H1 (cell line): Measurements from ENCODE around the gene RGCC. TPM values are rescaled to one million over a fixed set of nuclear protein-coding genes. Genes with fewer than 3 reads are reported as not detected.

Experiments
- CTCF ChIA-PET: fragments of 300-600 bp; sonication (Branson Sonifier 250); formaldehyde crosslinking; loops from one replicate; lab custom pipeline; 2021; ENCODE audit not compliant: partially characterized antibody; lab: Charles Lee
- POLR2A ChIA-PET: fragments of 300-600 bp; sonication (Branson Sonifier 250); formaldehyde crosslinking; loops from one replicate; lab custom pipeline; 2021; ENCODE audit warnings: inconsistent platforms; ENCODE audit not compliant: partially characterized antibody; lab: Charles Lee
- DNase-seq, 2 experiments: peaks; one replicate each; pipeline versions ENCODE4 v3.0.0 to v3.0.0-alpha.2; 2010 to 2022; ENCODE audit warnings: low spot score in 2 of 2, low read depth in 1 of 2, mixed read lengths in 1 of 2
- FAIRE-seq: peaks from 2 replicates; lab custom pipeline; 2011; peaks lifted over from hg19 to GRCh38; lab: Jason Lieb, UNC
- H2AFZ ChIP-seq: 2 replicates; pipeline ENCODE4 v1.8.1; 2012; ENCODE audit warnings: low read length, inconsistent platforms
- H2AK5ac ChIP-seq: 2 replicates; pipeline ENCODE4 v1.6.1; 2013; ENCODE audit warnings: low read depth, low read length
- H2BK120ac ChIP-seq: replicated peaks from 2 replicates; pipeline ENCODE3; 2013; ENCODE audit warnings: low read depth, low read length, inconsistent platforms
- H2BK12ac ChIP-seq: 2 replicates; pipeline ENCODE4 v1.6.1; 2013; ENCODE audit warnings: low read depth, low read length
- H2BK15ac ChIP-seq: 2 replicates; pipeline ENCODE4 v1.6.1; 2013; ENCODE audit warnings: low read length
- H2BK20ac ChIP-seq: 2 replicates; pipeline ENCODE4 v1.6.1; 2013; ENCODE audit warnings: low read length
- H2BK5ac ChIP-seq: 2 replicates; pipeline ENCODE4 v1.6.1; 2013; ENCODE audit warnings: low read depth, low read length
- H3K14ac ChIP-seq: 2 replicates; pipeline ENCODE4 v1.6.1; 2013; ENCODE audit warnings: inconsistent platforms; ENCODE audit not compliant: insufficient read length
- H3K18ac ChIP-seq: 2 replicates; pipeline ENCODE4 v1.6.1; 2013; ENCODE audit warnings: low read length; ENCODE audit errors: extremely low read depth
- H3K23ac ChIP-seq: 2 replicates; pipeline ENCODE4 v1.6.1; 2013; ENCODE audit warnings: inconsistent platforms; ENCODE audit not compliant: insufficient read length
- H3K23me2 ChIP-seq: 2 replicates; pipeline ENCODE4 v1.6.1; 2013; ENCODE audit warnings: low read depth, low read length
- H3K27ac ChIP-seq: 2 replicates; pipeline ENCODE4 v1.6.1; 2011; ENCODE audit warnings: low read depth, low read length, inconsistent platforms
- H3K27me3 ChIP-seq, 4 experiments: replicated peaks in 1 of 4; 1 replicate in 1 of 4; 2 replicates in 3 of 4; pipeline versions ENCODE4 v1.6.1 to v1.8.1; 2011 to 2013; ENCODE audit warnings: low read length in 3 of 4, mild to moderate bottlenecking in 3 of 4, inconsistent platforms in 2 of 4, mixed read lengths in 2 of 4, moderate library complexity in 1 of 4; ENCODE audit not compliant: control insufficient read depth in 3 of 4, insufficient read depth in 3 of 4; ENCODE audit errors: extremely low read depth in 1 of 4
- H3K36me3 ChIP-seq, 4 experiments: 2 replicates each; pipeline versions ENCODE4 v1.6.1 to v1.8.1; 2011 to 2013; ENCODE audit warnings: mild to moderate bottlenecking in 4 of 4, low read length in 3 of 4, moderate library complexity in 2 of 4, control low read depth in 1 of 4, inconsistent platforms in 1 of 4; ENCODE audit not compliant: insufficient read depth in 4 of 4, control insufficient read depth in 2 of 4
- H3K4ac ChIP-seq: replicated peaks from 2 replicates; pipeline ENCODE3; 2013; ENCODE audit warnings: low read length, low read depth, mixed read lengths, inconsistent platforms; ENCODE audit not compliant: insufficient read length
- H3K4me1 ChIP-seq, 4 experiments: replicated peaks in 1 of 4; 1 replicate in 1 of 4; 2 replicates in 3 of 4; pipeline versions ENCODE4 v1.6.1 to v1.8.1; 2011 to 2013; ENCODE audit warnings: low read length in 3 of 4, inconsistent platforms in 2 of 4, mixed read lengths in 1 of 4; ENCODE audit not compliant: insufficient read depth in 4 of 4, control insufficient read depth in 3 of 4
- H3K4me2 ChIP-seq, 2 experiments: 2 replicates each; pipeline versions ENCODE4 v1.6.1 to v1.8.1; 2011 to 2013; ENCODE audit warnings: low read depth in 2 of 2, low read length in 2 of 2, control low read depth in 1 of 2, inconsistent platforms in 1 of 2, mild to moderate bottlenecking in 1 of 2; ENCODE audit not compliant: insufficient read depth in 1 of 2
- H3K4me3 ChIP-seq, 4 experiments: fragments of 200-600, 300-600 bp in 1 of 4; sonication (generic), shearing (Covaris generic), sonication (Bioruptor Twin) in 1 of 4; 2 replicates each; pipeline versions ENCODE4 v1.5.1 to v1.8.1; 2011 to 2016; ENCODE audit warnings: low read length in 4 of 4, low read depth in 3 of 4, control low read depth in 2 of 4, inconsistent platforms in 2 of 4, mild to moderate bottlenecking in 2 of 4, mixed read lengths in 1 of 4, moderate library complexity in 1 of 4; ENCODE audit not compliant: insufficient read depth in 2 of 4; ENCODE audit errors: extremely low read depth in 1 of 4
- H3K56ac ChIP-seq: replicated peaks from 2 replicates; pipeline ENCODE3; 2013; ENCODE audit warnings: low read depth, mild to moderate bottlenecking, mixed read lengths, low read length, inconsistent platforms; ENCODE audit not compliant: insufficient read length
- H3K79me1 ChIP-seq: 2 replicates; pipeline ENCODE4 v1.6.1; 2013; ENCODE audit warnings: low read depth, low read length, control low read depth
- H3K79me2 ChIP-seq, 2 experiments: 2 replicates each; pipeline versions ENCODE4 v1.6.1 to v1.8.1; 2012 to 2013; ENCODE audit warnings: low read length in 2 of 2, mild to moderate bottlenecking in 2 of 2, inconsistent platforms in 1 of 2; ENCODE audit not compliant: insufficient read depth in 2 of 2, control insufficient read depth in 1 of 2
- H3K9ac ChIP-seq, 4 experiments: replicated peaks in 1 of 4; 1 replicate in 1 of 4; 2 replicates in 3 of 4; pipeline versions ENCODE4 v1.6.1 to v1.8.1; 2011 to 2013; ENCODE audit warnings: low read depth in 3 of 4, low read length in 3 of 4, control low read depth in 2 of 4, mild to moderate bottlenecking in 2 of 4, moderate library complexity in 2 of 4, inconsistent platforms in 1 of 4; ENCODE audit errors: extremely low read depth in 1 of 4
- H3K9me3 ChIP-seq, 2 experiments: 2 replicates each; pipeline versions ENCODE4 v1.6.1 to v1.8.1; 2012 to 2013; ENCODE audit warnings: mild to moderate bottlenecking in 2 of 2, moderate library complexity in 2 of 2, control low read depth in 1 of 2, inconsistent platforms in 1 of 2, low read depth in 1 of 2, low read length in 1 of 2, mixed read lengths in 1 of 2; ENCODE audit not compliant: insufficient read depth in 2 of 2
- H4K20me1 ChIP-seq, 2 experiments: replicated peaks in 1 of 2; 2 replicates each; pipeline versions ENCODE3 to v1.8.1; 2011 to 2013; ENCODE audit warnings: inconsistent platforms in 2 of 2, low read length in 2 of 2, mild to moderate bottlenecking in 1 of 2; ENCODE audit not compliant: insufficient read depth in 2 of 2, control insufficient read depth in 1 of 2
- H4K5ac ChIP-seq: 2 replicates; pipeline ENCODE4 v1.6.1; 2013; ENCODE audit warnings: low read length, low read depth, mixed read lengths, inconsistent platforms; ENCODE audit not compliant: insufficient read length
- H4K8ac ChIP-seq: 2 replicates; pipeline ENCODE4 v1.8.0; 2013; ENCODE audit warnings: mild to moderate bottlenecking, moderate library complexity, low read length, inconsistent platforms; ENCODE audit not compliant: insufficient read depth; ENCODE audit errors: extremely low read depth
- H4K91ac ChIP-seq: replicated peaks from 2 replicates; pipeline ENCODE3; 2013; ENCODE audit warnings: low read length, mixed read lengths, inconsistent platforms; ENCODE audit not compliant: insufficient read length
- ATF3 ChIP-seq: IDR thresholded peaks from 2 replicates; pipeline ENCODE4 v1.6.1; 2011; ENCODE audit warnings: low read depth, mild to moderate bottlenecking, low read length; ENCODE audit not compliant: insufficient read depth
- CHD2 ChIP-seq: IDR thresholded peaks from 2 replicates; pipeline ENCODE4 v1.6.1; 2012; ENCODE audit warnings: low read length, improper control_type of control experiment
- CREB1 ChIP-seq: IDR thresholded peaks from 2 replicates; pipeline ENCODE4 v1.6.1; 2012; ENCODE audit warnings: inconsistent platforms
- CTCF ChIP-seq, 3 experiments: IDR thresholded peaks; 1 replicate in 2 of 3; 2 replicates in 1 of 3; pipeline versions ENCODE4 v1.5.1 to v1.6.1; 2011; ENCODE audit warnings: low read length in 3 of 3, mild to moderate bottlenecking in 3 of 3, inconsistent platforms in 2 of 3, low read depth in 1 of 3, moderate library complexity in 1 of 3; ENCODE audit not compliant: insufficient read depth in 1 of 3; ENCODE audit errors: control extremely low read depth in 1 of 3
- EZH2 ChIP-seq: fragments of 200-600 bp; sonication (generic); IDR thresholded peaks from 2 replicates; pipeline ENCODE4 v1.7.1; 2012; ENCODE audit warnings: low read depth, mild to moderate bottlenecking, moderate library complexity, low read length, inconsistent platforms; ENCODE audit not compliant: severe bottlenecking
- HDAC6 ChIP-seq: IDR thresholded peaks from one replicate; pipeline ENCODE4 v1.7.1; 2012; ENCODE audit warnings: low read depth, mild to moderate bottlenecking, inconsistent platforms, low read length, moderate library complexity
- KDM1A ChIP-seq: fragments of 200-600, 300-600 bp; sonication (generic); IDR thresholded peaks from 2 replicates; pipeline ENCODE4 v1.7.1; 2016; ENCODE audit warnings: mild to moderate bottlenecking, low read length, borderline replicate concordance
- POU5F1 ChIP-seq: IDR thresholded peaks from 2 replicates; pipeline ENCODE4 v1.6.1; 2011; ENCODE audit warnings: low read depth, mild to moderate bottlenecking, low read length, moderate library complexity
- SP1 ChIP-seq: IDR thresholded peaks from 2 replicates; pipeline ENCODE4 v1.6.1; 2011; ENCODE audit warnings: low read depth, low read length
- SP2 ChIP-seq: IDR thresholded peaks from 2 replicates; pipeline ENCODE4 v1.6.1; 2012; ENCODE audit warnings: mild to moderate bottlenecking, low read length, inconsistent platforms
- SP4 ChIP-seq: IDR thresholded peaks from 2 replicates; pipeline ENCODE4 v1.6.1; 2012; ENCODE audit warnings: low read length, inconsistent platforms
- SRF ChIP-seq: IDR thresholded peaks from 2 replicates; pipeline ENCODE4 v1.6.1; 2011; ENCODE audit warnings: mild to moderate bottlenecking, low read depth, low read length, moderate library complexity
- TAF7 ChIP-seq: optimal IDR thresholded peaks from 2 replicates; pipeline ENCODE3; 2011; ENCODE audit warnings: low read depth, mild to moderate bottlenecking, inconsistent platforms, low read length, moderate library complexity, borderline replicate concordance
- WGBS, 2 experiments: shearing (Covaris generic) in 1 of 2; methylation state at CpG; one replicate each; pipeline versions ENCODE4 v1.1.6 to v1.1.7; 2013 to 2015; ENCODE audit warnings: low lambda C conversion rate in 2 of 2, mixed read lengths in 2 of 2, inconsistent platforms in 1 of 2, low coverage in 1 of 2, missing lambda C conversion rate in 1 of 2; ENCODE audit not compliant: insufficient replicate concordance in 2 of 2, insufficient coverage in 1 of 2, insufficient read length in 1 of 2; ENCODE audit errors: extremely low coverage in 1 of 2, missing lambda C conversion rate in 1 of 2; 5-methylcytosine and 5-hydroxymethylcytosine counted together
- polyA plus RNA-seq, 7 experiments: library from polyadenylated mRNA; depleted of rRNA in 3 of 7; stranded (reverse) in 5 of 7; unstranded in 2 of 7; fragments of >200 nt in 5 of 7; fragments of 200-250 nt in 2 of 7; gene quantifications; 1 replicate in 5 of 7; 2 replicates in 1 of 7; 4 replicates in 1 of 7; pipeline versions ENCODE4 v1.2.1 to v1.2.3, GENCODE V29; 2011 to 2013; ENCODE audit warnings: missing spikeins in 2 of 7, mixed read lengths in 2 of 7
- total RNA-seq: library from RNA; stranded (reverse); fragmentation: NEBNext Ultra II Directional; extraction: Animal tissue kit (Norgen Biotek cat#: 25700); gene quantifications from 2 replicates; pipeline ENCODE4 v1.2.1, GENCODE V29; 2021

RGCC gene
- total and polyA plus RNA-seq, 2 of the 8 experiments (the other 6 are each of a cell fraction or from before 2014, with no cell fraction given): 0.41 TPM; not detected in 1

GRCh38 chr13:41443969-41444368 lies 13.4 kb upstream of the RGCC start:
- Histone ChIP-seq H3K27me3 (no peaks in the 10 kb centered on the region), H4K5ac (no peak overlapping the region), H2AFZ (no peak overlapping the region), H3K18ac (no peak overlapping the region), H3K79me1 (no peaks in the 10 kb centered on the region), H3K9ac (no peak overlapping the region), H2BK15ac (no peak overlapping the region), H3K36me3 (no peaks in the 10 kb centered on the region), H3K23me2 (no peaks in the 10 kb centered on the region), H3K27ac (no peak overlapping the region), H3K4me2 (no peak overlapping the region), H3K56ac (no peak overlapping the region), H3K23ac (no peak overlapping the region), H2BK12ac (no peak overlapping the region), H3K9me3 (no peaks in the 10 kb centered on the region), H2BK5ac (no peak overlapping the region), H3K4me3 (no peak overlapping the region), H4K91ac (no peak overlapping the region), H4K8ac (no peak overlapping the region), H2BK120ac (no peak overlapping the region), H3K4me1 (no peaks in the 10 kb centered on the region), H3K4ac (no peak overlapping the region), H2BK20ac (no peak overlapping the region), H3K14ac (no peak overlapping the region), H2AK5ac (no peak overlapping the region), H3K79me2 (no peaks in the 10 kb centered on the region), H4K20me1 (no peaks in the 10 kb centered on the region)
- 91% methylated on average over 5 of the region's 5 CpGs; no CpG with 5 or more reads in 1 of the 2 experiments for WGBS, 2 experiments
- DNase-seq (no peak), FAIRE-seq (no peak)
- POLR2A ChIA-PET: no interaction called here
- CTCF ChIA-PET: no interaction called here
- TF ChIP-seq SP4 (no peak), SP1 (no peak), SRF (no peak), CREB1 (no peak), CTCF (IDR thresholded peaks at IDR 0.05; ENCODE audit: control extremely low read depth in 1 of 3, insufficient read depth in 1 of 3, low read depth in 1 of 3, low read length in 3 of 3) (no peak), SP2 (no peak), POU5F1 (no peak), TAF7 (no peak), HDAC6 (no peak), KDM1A (no peak), EZH2 (no peak), ATF3 (no peak), CHD2 (no peak)
